Endothelial cell of umbilical vein (primary cell): ENCODE measurements around the gene CCR5. TPM values are rescaled to one million over a fixed set of nuclear protein-coding genes. Genes with fewer than 3 reads are reported as not detected.

Experiments used
- BruUV-seq: library from RNA; stranded (reverse); fragments of 400-500 nt; replicated peaks from 2 replicates; lab custom pipeline; 2021; lab: Mats Ljungman, UMichigan
- CTCF ChIA-PET: fragments of 300-600, 350-600 bp; sonication (Branson Sonifier 250); formaldehyde crosslinking; loops from one replicate; lab custom pipeline; 2021; ENCODE audit warnings: antibody characterized with exemption, inconsistent platforms; lab: Charles Lee
- POLR2A ChIA-PET: fragments of 300-600, 350-600 bp; sonication (Branson Sonifier 250); formaldehyde crosslinking; loops from one replicate; lab custom pipeline; 2021; ENCODE audit warnings: antibody characterized with exemption, inconsistent platforms; lab: Charles Lee
- DNase-seq: peaks from one replicate; pipeline ENCODE4 v3.0.0-alpha.2; 2011; ENCODE audit warnings: low read depth, low spot score
- FAIRE-seq: peaks from 2 replicates; lab custom pipeline; 2011; peaks lifted over from hg19 to GRCh38; lab: Jason Lieb, UNC
- H2AFZ ChIP-seq: 2 replicates; pipeline ENCODE4 v1.6.0; 2012; ENCODE audit warnings: low read depth, low read length, control low read depth, inconsistent platforms
- H3K27ac ChIP-seq: 2 replicates; pipeline ENCODE4 v1.5.1; 2011; ENCODE audit warnings: low read depth, mild to moderate bottlenecking, control low read depth, low read length, moderate library complexity; ENCODE audit not compliant: insufficient read depth
- H3K27me3 ChIP-seq, 2 experiments: 2 replicates each; pipeline versions ENCODE4 v1.6.0 to v1.6.1; 2011; ENCODE audit warnings: low read length in 2 of 2, mixed read lengths in 1 of 2; ENCODE audit not compliant: control insufficient read depth in 2 of 2, insufficient read depth in 2 of 2
- H3K36me3 ChIP-seq, 2 experiments: 2 replicates in 1 of 2; 3 replicates in 1 of 2; pipeline ENCODE4 v1.5.1; 2011; ENCODE audit warnings: low read length in 2 of 2, mild to moderate bottlenecking in 1 of 2, moderate library complexity in 1 of 2; ENCODE audit not compliant: control insufficient read depth in 2 of 2, insufficient read depth in 2 of 2; ENCODE audit errors: extremely low read depth in 1 of 2
- H3K4me1 ChIP-seq: 3 replicates; pipeline ENCODE4 v1.5.1; 2011; ENCODE audit warnings: mild to moderate bottlenecking, low read length; ENCODE audit not compliant: control insufficient read depth, insufficient read depth; ENCODE audit errors: extremely low read depth
- H3K4me2 ChIP-seq: 2 replicates; pipeline ENCODE4 v1.6.1; 2011; ENCODE audit warnings: low read length, control low read depth, mixed read lengths; ENCODE audit not compliant: insufficient read depth
- H3K4me3 ChIP-seq, 3 experiments: fragments of 200-600 bp in 1 of 3; sonication (generic), shearing (Covaris generic) in 1 of 3; replicated peaks in 1 of 3; 2 replicates each; pipeline ENCODE4 v1.5.1; 2011 to 2016; ENCODE audit warnings: control low read depth in 3 of 3, low read length in 3 of 3, mild to moderate bottlenecking in 2 of 3, inconsistent platforms in 1 of 3, low read depth in 1 of 3, moderate library complexity in 1 of 3; ENCODE audit not compliant: insufficient read depth in 1 of 3
- H3K79me2 ChIP-seq: 2 replicates; pipeline ENCODE4 v1.6.0; 2012; ENCODE audit warnings: low read length, inconsistent platforms; ENCODE audit not compliant: control insufficient read depth, insufficient read depth
- H3K9ac ChIP-seq: replicated peaks from 2 replicates; pipeline ENCODE3; 2011; ENCODE audit warnings: low read length, control low read depth; ENCODE audit not compliant: insufficient read depth; ENCODE audit errors: extremely low read depth
- H3K9me1 ChIP-seq: replicated peaks from 3 replicates; pipeline ENCODE4 v1.6.0; 2011; ENCODE audit warnings: mild to moderate bottlenecking, low read length; ENCODE audit not compliant: control insufficient read depth, insufficient read depth; ENCODE audit errors: extremely low read depth
- H3K9me3 ChIP-seq: replicated peaks from 2 replicates; pipeline ENCODE4 v1.5.1; 2012; ENCODE audit warnings: low read length, inconsistent platforms; ENCODE audit not compliant: control insufficient read depth, insufficient read depth
- H4K20me1 ChIP-seq: replicated peaks from 2 replicates; pipeline ENCODE3; 2011; ENCODE audit warnings: mild to moderate bottlenecking, low read length; ENCODE audit not compliant: control insufficient read depth, insufficient read depth; ENCODE audit errors: extremely low read depth
- CTCF ChIP-seq, 2 donors: IDR thresholded peaks; 1 replicate in 1 of 2; 2 replicates in 1 of 2; pipeline ENCODE4 v1.5.1; 2011; ENCODE audit warnings: low read length in 2 of 2, mild to moderate bottlenecking in 2 of 2, moderate library complexity in 2 of 2, control low read depth in 1 of 2, inconsistent platforms in 1 of 2, low read depth in 1 of 2; ENCODE audit not compliant: insufficient read depth in 1 of 2; ENCODE audit errors: extremely low read depth in 1 of 2
- EZH2 ChIP-seq: IDR thresholded peaks from 2 replicates; pipeline ENCODE4 v1.6.1; 2012; ENCODE audit warnings: borderline replicate concordance, low read depth, mild to moderate bottlenecking, moderate library complexity, low read length, inconsistent platforms; ENCODE audit not compliant: severe bottlenecking
- FOS ChIP-seq: IDR thresholded peaks from 2 replicates; pipeline ENCODE4 v1.6.1; 2011; ENCODE audit warnings: mild to moderate bottlenecking, low read length, moderate library complexity, borderline replicate concordance; ENCODE audit not compliant: insufficient read depth
- GATA2 ChIP-seq: IDR thresholded peaks from 2 replicates; pipeline ENCODE4 v1.7.0; 2011; ENCODE audit warnings: low read depth, mild to moderate bottlenecking, moderate library complexity, mixed read lengths, low read length; ENCODE audit not compliant: insufficient read length, insufficient read depth
- JUN ChIP-seq: IDR thresholded peaks from 2 replicates; pipeline ENCODE4 v1.6.1; 2011; ENCODE audit warnings: borderline replicate concordance, low read depth; ENCODE audit not compliant: insufficient read length, insufficient read depth
- MAX ChIP-seq: IDR thresholded peaks from 2 replicates; pipeline ENCODE4 v1.6.1; 2011; ENCODE audit not compliant: insufficient read depth, insufficient read length
- MYC ChIP-seq: IDR thresholded peaks from one replicate; pipeline ENCODE4 v1.6.1; 2011; ENCODE audit warnings: mild to moderate bottlenecking, low read depth, low read length
- POLR2A ChIP-seq: IDR thresholded peaks from 2 replicates; pipeline ENCODE4 v1.6.1; 2012; ENCODE audit warnings: low read depth, mild to moderate bottlenecking, control low read depth, low read length
- POLR2AphosphoS5 ChIP-seq: IDR thresholded peaks from 2 replicates; pipeline ENCODE4 v1.6.1; 2012; ENCODE audit warnings: low read depth, mild to moderate bottlenecking, control low read depth, low read length, moderate library complexity; ENCODE audit not compliant: insufficient read depth
- dilution Hi-C: fragments of 300-500 bp; cut with MboI; formaldehyde crosslinking; loops from one replicate; pipeline ENCODE4 v1.15.0; 2019; ENCODE audit warnings: low sequenced_read_pairs; ENCODE audit not compliant: extremely low pct_ligation_motif_present
- intact Hi-C: fragments of 100-400 bp; cut with micrococcal nuclease; formaldehyde crosslinking; loops from one replicate; pipeline ENCODE4 v1.10.0; 2022
- polyA plus RNA-seq, 4 experiments: library from polyadenylated mRNA; depleted of rRNA in 3 of 4; stranded (reverse) in 3 of 4; unstranded in 1 of 4; fragments of >200 nt; gene quantifications; 2 replicates each; pipeline versions ENCODE4 v1.2.1 to v1.2.3, GENCODE V29; 2011 to 2012; ENCODE audit warnings: missing spikeins in 1 of 4
- total RNA-seq: library from RNA; stranded (reverse); gene quantifications from 2 replicates; pipeline ENCODE4 v1.2.3, GENCODE V29; 2021

Gene CCR5
- total and polyA plus RNA-seq, 2 donors (not counting 3 experiments of a cell fraction or from before 2014, with no cell fraction given), result not detected

DNA sequence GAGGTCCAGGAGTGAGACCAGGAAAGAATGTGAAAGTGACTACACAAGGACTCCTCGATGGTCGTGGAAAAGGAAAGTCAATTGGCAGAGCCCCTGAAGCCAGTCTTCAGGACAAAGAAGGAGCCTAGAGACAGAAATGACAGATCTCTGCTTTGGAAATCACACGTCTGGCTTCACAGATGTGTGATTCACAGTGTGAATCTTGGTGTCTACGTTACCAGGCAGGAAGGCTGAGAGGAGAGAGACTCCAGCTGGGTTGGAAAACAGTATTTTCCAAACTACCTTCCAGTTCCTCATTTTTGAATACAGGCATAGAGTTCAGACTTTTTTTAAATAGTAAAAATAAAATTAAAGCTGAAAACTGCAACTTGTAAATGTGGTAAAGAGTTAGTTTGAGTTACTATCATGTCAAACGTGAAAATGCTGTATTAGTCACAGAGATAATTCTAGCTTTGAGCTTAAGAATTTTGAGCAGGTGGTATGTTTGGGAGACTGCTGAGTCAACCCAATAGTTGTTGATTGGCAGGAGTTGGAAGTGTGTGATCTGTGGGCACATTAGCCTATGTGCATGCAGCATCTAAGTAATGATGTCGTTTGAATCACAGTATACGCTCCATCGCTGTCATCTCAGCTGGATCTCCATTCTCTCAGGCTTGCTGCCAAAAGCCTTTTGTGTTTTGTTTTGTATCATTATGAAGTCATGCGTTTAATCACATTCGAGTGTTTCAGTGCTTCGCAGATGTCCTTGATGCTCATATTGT lies 10.8 kb upstream of the CCR5 start:
- Histone ChIP-seq H3K27ac (no peak overlapping the region), H3K4me2 (no peak overlapping the region), H3K9me3 (no peaks in the 10 kb centered on the region), H3K79me2 (no peaks in the 10 kb centered on the region), H3K9ac (no peak overlapping the region), H3K4me1 (no peaks in the 10 kb centered on the region), H3K36me3 (no peaks in the 10 kb centered on the region), H2AFZ (no peak overlapping the region), H3K9me1 (no peaks in the 10 kb centered on the region), H3K4me3 (no peak overlapping the region), H4K20me1 (no peaks in the 10 kb centered on the region), H3K27me3 (peaks cover 7% of the 10 kb centered on the region in 2 experiments)
- TF ChIP-seq POLR2A (no peak), CTCF (IDR thresholded peaks at IDR 0.05; ENCODE audit: extremely low read depth in 1 of 2, insufficient read depth in 1 of 2, low read depth in 1 of 2, low read length in 2 of 2) (no peak), EZH2 (no peak), GATA2 (no peak), JUN (no peak), MAX (no peak), FOS (no peak), POLR2AphosphoS5 (no peak), MYC (no peak)
- ChIA-PET POLR2A (no interaction called here), CTCF (interaction anchor here (1.2 to 1.5 kb wide), 2 partner anchors 18 to 83 kb away, joined by 4 read pairs; no protein-coding TSS in a partner anchor)
- FAIRE-seq (no peak), DNase-seq (no peak)
- intact Hi-C loops, result no loop called here
- dilution Hi-C loops, result no loop called here
- BruUV-seq, result no TSS peak
